Gastrocnemius medialis (tissue), 4 donors: ENCODE results near the gene RASGRP2. TPM values are rescaled to one million over a fixed set of nuclear protein-coding genes. Genes with fewer than 3 reads are reported as not detected.

Experiments
- ATAC-seq, 2 donors: fragments of 150-250 bp; one replicate each; pipeline ENCODE4 v1.9.1; 2016
- DNase-seq, 2 donors: peaks; one replicate each; pipeline ENCODE4 v3.0.0-alpha.2; 2019
- H3K27ac ChIP-seq, 4 donors: fragments of 200-600 bp; sonication (generic); 1 replicate in 1 of 4; 2 replicates in 3 of 4; pipeline ENCODE4 v1.5.1; 2016 to 2018; ENCODE audit warnings: mild to moderate bottlenecking in 2 of 4, moderate library complexity in 1 of 4
- H3K27me3 ChIP-seq, 3 donors: fragments of 200-600 bp; sonication (generic) in 2 of 3; 1 replicate in 1 of 3; 2 replicates in 2 of 3; pipeline versions ENCODE4 v1.5.1 to v1.6.0; 2016 to 2019; ENCODE audit warnings: mild to moderate bottlenecking in 1 of 3, moderate library complexity in 1 of 3
- H3K36me3 ChIP-seq, 2 donors: fragments of 200-600 bp; sonication (generic) in 1 of 2; one replicate each; pipeline ENCODE4 v1.5.1; 2017 to 2018
- H3K4me1 ChIP-seq, 2 donors: fragments of 200-600 bp; sonication (generic) in 1 of 2; one replicate each; pipeline ENCODE4 v1.5.1; 2016 to 2017; ENCODE audit warnings: mild to moderate bottlenecking in 2 of 2
- H3K4me3 ChIP-seq, 4 donors: fragments of 200-600 bp; sonication (generic) in 3 of 4; 1 replicate in 1 of 4; 2 replicates in 3 of 4; pipeline ENCODE4 v1.5.1; 2016 to 2019; ENCODE audit warnings: mild to moderate bottlenecking in 2 of 4
- H3K9me3 ChIP-seq, 3 donors: fragments of 200-600 bp; sonication (generic) in 2 of 3; 1 replicate in 1 of 3; 2 replicates in 2 of 3; pipeline ENCODE4 v1.5.1; 2016 to 2019
- CTCF ChIP-seq, 5 experiments: fragments of 450-650 bp in 3 of 5; fragments of 200-600 bp in 2 of 5; sonication (generic) in 2 of 5; IDR thresholded peaks in 4 of 5; conservative IDR thresholded peaks in 1 of 5; 1 replicate in 4 of 5; 2 replicates in 1 of 5; pipeline ENCODE4 v1.5.1; 2016 to 2019; ENCODE audit warnings: antibody characterized with exemption in 5 of 5, mild to moderate bottlenecking in 3 of 5, moderate library complexity in 3 of 5
- POLR2A ChIP-seq, 2 donors: fragments of 450-650 bp; IDR thresholded peaks; one replicate each; pipeline ENCODE4 v1.6.1; 2017; ENCODE audit warnings: antibody characterized with exemption in 2 of 2, mild to moderate bottlenecking in 2 of 2, moderate library complexity in 2 of 2
- in situ Hi-C, 4 donors: fragments of 200-750 bp; cut with MboI; loops; one replicate each; pipeline versions ENCODE4 v1.15.0 to v1.8.0; 2017; ENCODE audit warnings: low sequenced_read_pairs in 4 of 4
- intact Hi-C: fragments of 100-400 bp; cut with DNase I; formaldehyde crosslinking; loops from one replicate; pipeline ENCODE4 v1.15.1; 2023; ENCODE audit warnings: low total_unique reads
- total RNA-seq, 4 donors: library from RNA; depleted of rRNA; stranded (reverse); fragments of >200 nt; gene quantifications; one replicate each; pipeline versions ENCODE4 v1.1.0 to v1.2.3, GENCODE V29; 2016

The RASGRP2 gene
- total RNA-seq, 4 donors from 2014 or later, result 2.9 to 10.9 (median 7.1) TPM

- TF ChIP-seq POLR2A (IDR thresholded peaks at IDR 0.05) (no peak), CTCF (IDR thresholded peaks at IDR 0.05 in 4 of 5, conservative IDR thresholded peaks at IDR 0.05 in 1 of 5) (no peak)
- in situ Hi-C loops, result no loop called here
- peak overlapping the region; percentile 91 to 99 (median 94) for H3K27ac ChIP-seq
- H3K4me1 ChIP-seq, result peaks cover 70 to 71% of the 10 kb centered on the region in 2 donors
- ATAC-seq (no peak), DNase-seq (peak in 1 of 2 donors; percentile 14)
- H3K36me3 ChIP-seq, result peaks cover 16 to 60% of the 10 kb centered on the region in 2 donors
- H3K27me3 ChIP-seq, result no peaks in the 10 kb centered on the region
- intact Hi-C loops, result no loop called here
- H3K9me3 ChIP-seq, result no peaks in the 10 kb centered on the region
- H3K4me3 ChIP-seq, result no peak overlapping the region
These were observed 20.8 kb upstream of the RASGRP2 start for GRCh38 chr11:64764753-64765152.

DNA sequence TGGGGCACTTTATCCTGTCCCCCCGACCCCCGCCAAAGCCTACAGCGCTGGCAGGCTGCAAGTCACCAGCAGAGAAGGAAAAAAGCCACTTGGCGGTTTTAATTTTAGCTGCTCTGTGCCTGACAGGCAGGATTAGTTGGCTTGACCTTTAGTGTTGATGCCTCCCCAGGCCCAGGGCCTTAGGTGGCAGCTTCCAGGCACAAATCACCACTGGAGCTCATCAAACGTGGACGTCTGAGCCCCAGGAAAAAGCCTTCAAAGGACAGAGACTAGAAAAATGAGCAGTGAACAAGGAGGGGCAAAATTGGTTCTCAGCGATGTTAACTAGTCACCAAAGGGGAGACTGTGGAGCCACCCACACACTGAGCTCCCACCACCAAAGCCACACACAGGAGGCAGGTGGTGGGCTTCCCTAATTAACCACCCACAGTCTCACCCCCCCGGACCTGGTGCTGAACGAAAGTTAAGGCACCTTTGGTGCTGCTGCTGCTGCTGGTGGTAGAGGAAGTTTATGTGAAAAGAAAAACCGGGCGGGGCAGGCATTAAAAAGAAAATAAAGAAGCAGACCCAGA lies 20.2 kb upstream of the RASGRP2 start:
- intact Hi-C loops (no loop called here), in situ Hi-C loops (no loop called here)
- no peaks in the 10 kb centered on the region for H3K27me3 ChIP-seq
- H3K27ac ChIP-seq, result peak overlapping the region; percentile 91 to 99 (median 94)
- DNase-seq (peak in 1 of 2 donors; percentile 32), ATAC-seq (no peak)
- H3K4me1 ChIP-seq, result peaks cover 75 to 77% of the 10 kb centered on the region in 2 donors
- TF ChIP-seq POLR2A (IDR thresholded peaks at IDR 0.05) (no peak), CTCF (IDR thresholded peaks at IDR 0.05 in 4 of 5, conservative IDR thresholded peaks at IDR 0.05 in 1 of 5) (no peak)
- H3K4me3 ChIP-seq, result no peak overlapping the region
- no peaks in the 10 kb centered on the region for H3K9me3 ChIP-seq
- peaks cover 12 to 54% of the 10 kb centered on the region in 2 donors for H3K36me3 ChIP-seq

DNA sequence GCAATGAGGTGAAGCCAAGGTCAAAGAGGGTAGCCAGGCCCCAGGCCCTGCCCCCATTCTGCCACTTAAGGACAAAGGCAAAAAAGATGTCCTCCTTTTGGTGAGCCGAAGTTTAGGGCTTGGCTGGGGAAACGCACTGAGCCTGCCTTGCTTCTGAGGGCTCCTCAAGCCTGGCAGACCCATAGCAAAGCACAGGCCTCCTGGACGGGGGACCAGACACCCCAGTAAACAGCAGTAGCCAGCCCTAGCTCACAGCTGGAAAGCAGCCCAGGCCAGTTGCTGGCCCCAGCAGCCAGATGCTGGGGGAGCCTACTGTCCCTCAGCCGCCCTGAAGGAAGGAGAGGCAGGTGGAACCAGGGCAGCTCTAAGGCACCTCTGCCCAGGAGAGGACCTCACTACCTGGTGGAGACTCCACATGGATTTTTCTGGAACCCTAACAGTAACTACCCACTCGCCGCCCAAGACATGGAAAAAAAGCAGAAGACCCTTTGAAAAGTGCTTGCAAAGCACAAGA lies 19.6 kb upstream of the RASGRP2 start:
- no peak for TF ChIP-seq CTCF (IDR thresholded peaks at IDR 0.05 in 4 of 5, conservative IDR thresholded peaks at IDR 0.05 in 1 of 5)
- TF ChIP-seq POLR2A (IDR thresholded peaks at IDR 0.05), result no peak
- Histone ChIP-seq H3K4me1 (peaks cover 80 to 83% of the 10 kb centered on the region in 2 donors), H3K27ac (peak overlapping the region; percentile 91 to 99 (median 94)), H3K4me3 (no peak overlapping the region), H3K36me3 (peaks cover 8 to 48% of the 10 kb centered on the region in 2 donors), H3K27me3 (no peaks in the 10 kb centered on the region), H3K9me3 (no peaks in the 10 kb centered on the region)
- no peak for ATAC-seq
- intact Hi-C loops, result loop anchor here (1.0 to 2.0 kb wide), 2 partner anchors 13 to 20 kb away; no protein-coding TSS in a partner anchor
- in situ Hi-C loops, result no loop called here
- peak in 1 of 2 donors; percentile 52 for DNase-seq

DNA sequence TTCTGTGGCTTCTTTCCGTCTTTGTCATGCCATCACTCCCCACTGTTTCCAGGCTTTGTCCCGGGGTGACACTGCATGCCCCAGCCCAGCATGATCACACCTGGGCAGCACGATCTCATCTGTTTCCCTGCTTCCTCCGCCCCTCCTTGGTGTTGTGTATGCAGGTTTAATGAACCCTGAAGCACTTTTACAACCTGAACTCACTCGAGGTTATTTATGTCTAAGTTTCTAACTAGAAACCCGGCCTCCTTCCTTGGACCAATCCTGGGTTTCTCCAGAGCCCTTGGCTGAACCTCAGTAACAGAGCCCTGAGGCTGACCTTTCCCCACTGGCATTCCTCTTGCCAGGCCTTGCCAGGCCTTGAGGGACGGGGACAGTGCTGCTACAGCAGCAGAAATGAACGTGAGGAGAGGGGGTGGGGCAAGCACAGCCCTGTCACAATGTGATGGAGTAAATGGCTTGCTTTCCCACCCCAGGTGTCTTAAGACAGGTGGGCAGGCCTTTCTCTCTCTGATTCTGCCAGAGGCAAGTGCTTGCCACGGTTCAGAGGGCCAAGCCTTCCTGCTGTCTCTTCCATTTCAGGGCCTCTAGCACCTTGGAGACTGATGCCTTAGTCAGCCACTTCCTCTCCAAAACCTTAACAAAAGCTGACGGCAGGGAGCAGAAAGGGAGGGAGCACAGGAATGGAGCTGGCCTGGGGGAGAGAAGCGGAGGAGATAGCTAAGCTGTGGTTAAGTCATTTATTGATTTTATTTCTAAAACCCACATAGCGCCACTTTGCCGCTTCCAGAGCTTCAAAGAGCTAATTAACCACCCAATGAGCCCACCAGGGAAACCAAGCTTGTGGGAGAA lies 19.0 kb upstream of the RASGRP2 start:
- Histone ChIP-seq H3K4me3 (peak overlapping the region in 1 of 4 donors; percentile 24), H3K4me1 (peaks cover 79 to 85% of the 10 kb centered on the region in 2 donors), H3K9me3 (no peaks in the 10 kb centered on the region), H3K27ac (peak overlapping the region; percentile 91 to 99 (median 94)), H3K36me3 (peaks cover 8 to 41% of the 10 kb centered on the region in 2 donors), H3K27me3 (no peaks in the 10 kb centered on the region)
- DNase-seq (peak in 1 of 2 donors; percentile 97), ATAC-seq (peak; percentile 24 to 57)
- in situ Hi-C loops, result no loop called here
- intact Hi-C loops, result loop anchor here (1.0 to 2.0 kb wide), 2 partner anchors 14 to 20 kb away; no protein-coding TSS in a partner anchor
- TF ChIP-seq CTCF (IDR thresholded peaks at IDR 0.05 in 4 of 5, conservative IDR thresholded peaks at IDR 0.05 in 1 of 5) (no peak), POLR2A (IDR thresholded peaks at IDR 0.05) (peak in 1 of 2 donors; percentile 24)
